Mesothelial cell of epicardium (in vitro differentiated cells): Measurements from ENCODE around the gene RAB17. TPM values are rescaled to one million over a fixed set of nuclear protein-coding genes. Genes with fewer than 3 reads are reported as not detected.

ENCODE experiments used
- DNase-seq, 2 experiments: peaks; one replicate each; pipeline ENCODE4 v3.0.0; 2021; ENCODE audit warnings: low spot score in 2 of 2; ENCODE audit not compliant: unreplicated experiment in 2 of 2
- H3K27ac Mint-ChIP-seq: 2 replicates; pipeline ENCODE4 v1.8.0; 2021; ENCODE audit warnings: mixed read lengths
- H3K27me3 Mint-ChIP-seq: 2 replicates; pipeline ENCODE4 v1.8.0; 2021; ENCODE audit warnings: low read depth, mixed read lengths
- H3K36me3 Mint-ChIP-seq: 2 replicates; pipeline ENCODE4 v1.8.0; 2021; ENCODE audit warnings: mixed read lengths
- H3K4me1 Mint-ChIP-seq: 2 replicates; pipeline ENCODE4 v1.8.0; 2021; ENCODE audit warnings: mixed read lengths
- H3K4me3 Mint-ChIP-seq: 2 replicates; pipeline ENCODE4 v1.8.0; 2021; ENCODE audit warnings: mild to moderate bottlenecking, moderate library complexity, mixed read lengths
- H3K9me3 Mint-ChIP-seq: 2 replicates; pipeline ENCODE4 v1.8.0; 2021; ENCODE audit warnings: mixed read lengths
- CTCF ChIP-seq: fragments of 200-600 bp; sonication (generic); IDR thresholded peaks from one replicate; pipeline ENCODE4 v1.5.0; 2021; ENCODE audit warnings: antibody characterized with exemption; ENCODE audit not compliant: unreplicated experiment
- total RNA-seq: library from RNA; stranded (reverse); gene quantifications from 3 replicates; pipeline ENCODE4 v1.2.1, GENCODE V29; 2021

Gene RAB17
- total RNA-seq, 1 donor from 2014 or later = 10.6 TPM

- no peak for TF ChIP-seq CTCF
- Mint-ChIP-seq H3K36me3 (peaks cover 3% of the 10 kb centered on the region), H3K4me3 (no peak overlapping the region), H3K9me3 (peaks cover 4% of the 10 kb centered on the region), H3K27ac (no peak overlapping the region), H3K27me3 (no peaks in the 10 kb centered on the region), H3K4me1 (no peaks in the 10 kb centered on the region)
- DNase-seq = no peak
Measured at GRCh38 chr2:237540223-237540775, 50.2 kb downstream of the RAB17 start.

- Mint-ChIP-seq H3K4me3 (no peak overlapping the region), H3K27ac (no peak overlapping the region), H3K4me1 (no peaks in the 10 kb centered on the region), H3K36me3 (peaks cover 3% of the 10 kb centered on the region), H3K9me3 (peaks cover 4% of the 10 kb centered on the region), H3K27me3 (no peaks in the 10 kb centered on the region)
- TF ChIP-seq CTCF = no peak
- DNase-seq = no peak
Measured at GRCh38 chr2:237539681-237540080, 50.9 kb downstream of the RAB17 start.

- no peak overlapping the region for H3K27ac Mint-ChIP-seq
Measured at GRCh38 chr2:237538901-237539300, 51.6 kb downstream of the RAB17 start.

DNA sequence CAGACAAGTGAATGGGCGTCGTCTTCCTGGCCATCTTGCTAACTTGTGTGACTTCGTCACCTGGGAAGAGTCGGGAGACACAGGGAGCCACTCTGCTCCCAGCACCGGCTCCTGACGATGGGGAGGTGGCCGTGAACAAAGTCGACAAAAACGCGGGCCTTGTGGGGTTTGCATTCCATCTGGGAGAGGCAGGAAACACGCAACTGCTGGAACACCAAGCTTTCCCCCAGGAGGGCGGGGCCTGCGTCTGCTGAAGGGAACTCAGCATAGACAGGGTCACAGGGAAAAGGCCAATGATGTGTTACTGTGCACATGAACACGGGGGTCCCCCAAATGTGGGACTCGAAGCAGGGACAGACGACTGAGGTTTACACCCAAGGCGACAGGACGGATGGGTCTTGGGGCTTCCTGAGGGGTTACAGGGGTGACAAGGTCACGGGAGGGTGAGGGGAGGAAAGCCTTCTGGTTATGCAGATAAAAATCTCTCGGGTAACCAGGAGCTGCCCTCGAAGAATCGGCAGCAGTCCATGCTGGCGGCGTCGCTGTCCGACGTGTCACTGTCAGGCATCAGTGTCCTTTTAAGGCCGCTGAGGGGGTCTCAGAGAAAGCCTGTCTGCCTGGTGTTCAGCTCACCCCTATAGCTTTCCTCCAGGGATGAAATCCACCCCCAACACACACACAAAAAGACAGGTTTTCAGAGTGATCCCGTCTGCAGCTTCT is 52.4 kb downstream of the RAB17 start:
- Mint-ChIP-seq H3K9me3 (peaks cover 4% of the 10 kb centered on the region), H3K27me3 (no peaks in the 10 kb centered on the region), H3K36me3 (peaks cover 3% of the 10 kb centered on the region), H3K4me3 (no peak overlapping the region), H3K4me1 (no peaks in the 10 kb centered on the region), H3K27ac (no peak overlapping the region)
- no peak for TF ChIP-seq CTCF
- no peak for DNase-seq

More at GRCh38 chr2:237538901-237539300, 51.6 kb downstream of the RAB17 start:
- Mint-ChIP-seq H3K9me3 (peaks cover 4% of the 10 kb centered on the region), H3K27me3 (no peaks in the 10 kb centered on the region), H3K36me3 (peaks cover 3% of the 10 kb centered on the region), H3K4me3 (no peak overlapping the region), H3K4me1 (no peaks in the 10 kb centered on the region)
- DNase-seq = no peak
- TF ChIP-seq CTCF = no peak

- no peak for TF ChIP-seq CTCF
- H3K4me3 Mint-ChIP-seq = no peak overlapping the region
- H3K27me3 Mint-ChIP-seq = no peaks in the 10 kb centered on the region
- no peak for DNase-seq
- H3K4me1 Mint-ChIP-seq = peaks cover 11% of the 10 kb centered on the region
- peaks cover 2% of the 10 kb centered on the region for H3K9me3 Mint-ChIP-seq
- H3K27ac Mint-ChIP-seq = no peak overlapping the region
- H3K36me3 Mint-ChIP-seq = peaks cover 2% of the 10 kb centered on the region
Measured at GRCh38 chr2:237536617-237537016, 53.9 kb downstream of the RAB17 start.
